H1 (cell line): ENCODE data around the gene XRN2. TPM values are rescaled to one million over a fixed set of nuclear protein-coding genes. Genes with fewer than 3 reads are reported as not detected.

Source experiments
- CTCF ChIA-PET: fragments of 300-600 bp; sonication (Branson Sonifier 250); formaldehyde crosslinking; loops from one replicate; lab custom pipeline; 2021; ENCODE audit not compliant: partially characterized antibody; lab: Charles Lee
- POLR2A ChIA-PET: fragments of 300-600 bp; sonication (Branson Sonifier 250); formaldehyde crosslinking; loops from one replicate; lab custom pipeline; 2021; ENCODE audit warnings: inconsistent platforms; ENCODE audit not compliant: partially characterized antibody; lab: Charles Lee
- DNase-seq, 2 experiments: peaks; one replicate each; pipeline versions ENCODE4 v3.0.0 to v3.0.0-alpha.2; 2010 to 2022; ENCODE audit warnings: low spot score in 2 of 2, low read depth in 1 of 2, mixed read lengths in 1 of 2
- FAIRE-seq: peaks from 2 replicates; lab custom pipeline; 2011; peaks lifted over from hg19 to GRCh38; lab: Jason Lieb, UNC
- H2AFZ ChIP-seq: 2 replicates; pipeline ENCODE4 v1.8.1; 2012; ENCODE audit warnings: low read length, inconsistent platforms
- H2AK5ac ChIP-seq: 2 replicates; pipeline ENCODE4 v1.6.1; 2013; ENCODE audit warnings: low read depth, low read length
- H2BK120ac ChIP-seq: replicated peaks from 2 replicates; pipeline ENCODE3; 2013; ENCODE audit warnings: low read depth, low read length, inconsistent platforms
- H2BK12ac ChIP-seq: 2 replicates; pipeline ENCODE4 v1.6.1; 2013; ENCODE audit warnings: low read depth, low read length
- H2BK15ac ChIP-seq: 2 replicates; pipeline ENCODE4 v1.6.1; 2013; ENCODE audit warnings: low read length
- H2BK20ac ChIP-seq: 2 replicates; pipeline ENCODE4 v1.6.1; 2013; ENCODE audit warnings: low read length
- H2BK5ac ChIP-seq: 2 replicates; pipeline ENCODE4 v1.6.1; 2013; ENCODE audit warnings: low read depth, low read length
- H3K14ac ChIP-seq: 2 replicates; pipeline ENCODE4 v1.6.1; 2013; ENCODE audit warnings: inconsistent platforms; ENCODE audit not compliant: insufficient read length
- H3K18ac ChIP-seq: 2 replicates; pipeline ENCODE4 v1.6.1; 2013; ENCODE audit warnings: low read length; ENCODE audit errors: extremely low read depth
- H3K23ac ChIP-seq: 2 replicates; pipeline ENCODE4 v1.6.1; 2013; ENCODE audit warnings: inconsistent platforms; ENCODE audit not compliant: insufficient read length
- H3K23me2 ChIP-seq: 2 replicates; pipeline ENCODE4 v1.6.1; 2013; ENCODE audit warnings: low read depth, low read length
- H3K27ac ChIP-seq: 2 replicates; pipeline ENCODE4 v1.6.1; 2011; ENCODE audit warnings: low read depth, low read length, inconsistent platforms
- H3K27me3 ChIP-seq, 4 experiments: replicated peaks in 1 of 4; 1 replicate in 1 of 4; 2 replicates in 3 of 4; pipeline versions ENCODE4 v1.6.1 to v1.8.1; 2011 to 2013; ENCODE audit warnings: low read length in 3 of 4, mild to moderate bottlenecking in 3 of 4, inconsistent platforms in 2 of 4, mixed read lengths in 2 of 4, moderate library complexity in 1 of 4; ENCODE audit not compliant: control insufficient read depth in 3 of 4, insufficient read depth in 3 of 4; ENCODE audit errors: extremely low read depth in 1 of 4
- H3K36me3 ChIP-seq, 4 experiments: 2 replicates each; pipeline versions ENCODE4 v1.6.1 to v1.8.1; 2011 to 2013; ENCODE audit warnings: mild to moderate bottlenecking in 4 of 4, low read length in 3 of 4, moderate library complexity in 2 of 4, control low read depth in 1 of 4, inconsistent platforms in 1 of 4; ENCODE audit not compliant: insufficient read depth in 4 of 4, control insufficient read depth in 2 of 4
- H3K4ac ChIP-seq: replicated peaks from 2 replicates; pipeline ENCODE3; 2013; ENCODE audit warnings: low read length, low read depth, mixed read lengths, inconsistent platforms; ENCODE audit not compliant: insufficient read length
- H3K4me1 ChIP-seq, 4 experiments: replicated peaks in 1 of 4; 1 replicate in 1 of 4; 2 replicates in 3 of 4; pipeline versions ENCODE4 v1.6.1 to v1.8.1; 2011 to 2013; ENCODE audit warnings: low read length in 3 of 4, inconsistent platforms in 2 of 4, mixed read lengths in 1 of 4; ENCODE audit not compliant: insufficient read depth in 4 of 4, control insufficient read depth in 3 of 4
- H3K4me2 ChIP-seq, 2 experiments: 2 replicates each; pipeline versions ENCODE4 v1.6.1 to v1.8.1; 2011 to 2013; ENCODE audit warnings: low read depth in 2 of 2, low read length in 2 of 2, control low read depth in 1 of 2, inconsistent platforms in 1 of 2, mild to moderate bottlenecking in 1 of 2; ENCODE audit not compliant: insufficient read depth in 1 of 2
- H3K4me3 ChIP-seq, 4 experiments: fragments of 200-600, 300-600 bp in 1 of 4; sonication (generic), shearing (Covaris generic), sonication (Bioruptor Twin) in 1 of 4; 2 replicates each; pipeline versions ENCODE4 v1.5.1 to v1.8.1; 2011 to 2016; ENCODE audit warnings: low read length in 4 of 4, low read depth in 3 of 4, control low read depth in 2 of 4, inconsistent platforms in 2 of 4, mild to moderate bottlenecking in 2 of 4, mixed read lengths in 1 of 4, moderate library complexity in 1 of 4; ENCODE audit not compliant: insufficient read depth in 2 of 4; ENCODE audit errors: extremely low read depth in 1 of 4
- H3K56ac ChIP-seq: replicated peaks from 2 replicates; pipeline ENCODE3; 2013; ENCODE audit warnings: low read depth, mild to moderate bottlenecking, mixed read lengths, low read length, inconsistent platforms; ENCODE audit not compliant: insufficient read length
- H3K79me1 ChIP-seq: 2 replicates; pipeline ENCODE4 v1.6.1; 2013; ENCODE audit warnings: low read depth, low read length, control low read depth
- H3K79me2 ChIP-seq, 2 experiments: 2 replicates each; pipeline versions ENCODE4 v1.6.1 to v1.8.1; 2012 to 2013; ENCODE audit warnings: low read length in 2 of 2, mild to moderate bottlenecking in 2 of 2, inconsistent platforms in 1 of 2; ENCODE audit not compliant: insufficient read depth in 2 of 2, control insufficient read depth in 1 of 2
- H3K9ac ChIP-seq, 4 experiments: replicated peaks in 1 of 4; 1 replicate in 1 of 4; 2 replicates in 3 of 4; pipeline versions ENCODE4 v1.6.1 to v1.8.1; 2011 to 2013; ENCODE audit warnings: low read depth in 3 of 4, low read length in 3 of 4, control low read depth in 2 of 4, mild to moderate bottlenecking in 2 of 4, moderate library complexity in 2 of 4, inconsistent platforms in 1 of 4; ENCODE audit errors: extremely low read depth in 1 of 4
- H3K9me3 ChIP-seq, 2 experiments: 2 replicates each; pipeline versions ENCODE4 v1.6.1 to v1.8.1; 2012 to 2013; ENCODE audit warnings: mild to moderate bottlenecking in 2 of 2, moderate library complexity in 2 of 2, control low read depth in 1 of 2, inconsistent platforms in 1 of 2, low read depth in 1 of 2, low read length in 1 of 2, mixed read lengths in 1 of 2; ENCODE audit not compliant: insufficient read depth in 2 of 2
- H4K20me1 ChIP-seq, 2 experiments: replicated peaks in 1 of 2; 2 replicates each; pipeline versions ENCODE3 to v1.8.1; 2011 to 2013; ENCODE audit warnings: inconsistent platforms in 2 of 2, low read length in 2 of 2, mild to moderate bottlenecking in 1 of 2; ENCODE audit not compliant: insufficient read depth in 2 of 2, control insufficient read depth in 1 of 2
- H4K5ac ChIP-seq: 2 replicates; pipeline ENCODE4 v1.6.1; 2013; ENCODE audit warnings: low read length, low read depth, mixed read lengths, inconsistent platforms; ENCODE audit not compliant: insufficient read length
- H4K8ac ChIP-seq: 2 replicates; pipeline ENCODE4 v1.8.0; 2013; ENCODE audit warnings: mild to moderate bottlenecking, moderate library complexity, low read length, inconsistent platforms; ENCODE audit not compliant: insufficient read depth; ENCODE audit errors: extremely low read depth
- H4K91ac ChIP-seq: replicated peaks from 2 replicates; pipeline ENCODE3; 2013; ENCODE audit warnings: low read length, mixed read lengths, inconsistent platforms; ENCODE audit not compliant: insufficient read length
- CHD1 ChIP-seq: IDR thresholded peaks from 2 replicates; pipeline ENCODE4 v1.6.1; 2012; ENCODE audit warnings: low read depth, low read length, improper control_type of control experiment
- GABPA ChIP-seq: IDR thresholded peaks from 2 replicates; pipeline ENCODE4 v1.6.1; 2011; ENCODE audit warnings: mild to moderate bottlenecking, low read length, moderate library complexity, borderline replicate concordance; ENCODE audit not compliant: insufficient read depth
- GTF2F1 ChIP-seq: IDR thresholded peaks from 2 replicates; pipeline ENCODE4 v1.6.1; 2012; ENCODE audit warnings: low read depth, low read length, improper control_type of control experiment, borderline replicate concordance
- HDAC2 ChIP-seq, 2 experiments: fragments of 300-600 bp in 1 of 2; sonication (generic) in 1 of 2; IDR thresholded peaks; 2 replicates each; pipeline ENCODE4 v1.6.1; 2011 to 2012; ENCODE audit warnings: low read depth in 2 of 2, low read length in 2 of 2, mild to moderate bottlenecking in 2 of 2, moderate library complexity in 2 of 2, borderline replicate concordance in 1 of 2, inconsistent platforms in 1 of 2
- POLR2A ChIP-seq, 2 experiments: IDR thresholded peaks; 1 replicate in 1 of 2; 2 replicates in 1 of 2; pipeline ENCODE4 v1.6.1; 2011; ENCODE audit warnings: low read depth in 2 of 2, low read length in 2 of 2, mild to moderate bottlenecking in 2 of 2; ENCODE audit errors: control extremely low read depth in 1 of 2
- RAD21 ChIP-seq, 2 experiments: IDR thresholded peaks in 1 of 2; conservative IDR thresholded peaks in 1 of 2; 2 replicates each; pipeline ENCODE4 v1.6.1; 2011; ENCODE audit warnings: low read depth in 2 of 2, low read length in 2 of 2, improper control_type of control experiment in 1 of 2, inconsistent platforms in 1 of 2, mild to moderate bottlenecking in 1 of 2, moderate library complexity in 1 of 2
- SIN3A ChIP-seq, 2 experiments: IDR thresholded peaks in 1 of 2; conservative IDR thresholded peaks in 1 of 2; 2 replicates each; pipeline ENCODE4 v1.6.1; 2011 to 2012; ENCODE audit warnings: low read length in 2 of 2, improper control_type of control experiment in 1 of 2, low read depth in 1 of 2, mild to moderate bottlenecking in 1 of 2
- TBP ChIP-seq: IDR thresholded peaks from 2 replicates; pipeline ENCODE4 v1.6.1; 2011; ENCODE audit warnings: low read depth, low read length, improper control_type of control experiment
- TEAD4 ChIP-seq: IDR thresholded peaks from 2 replicates; pipeline ENCODE4 v1.6.1; 2012; ENCODE audit warnings: low read depth, low read length, inconsistent platforms, mixed read lengths
- WGBS, 2 experiments: shearing (Covaris generic) in 1 of 2; methylation state at CpG; one replicate each; pipeline versions ENCODE4 v1.1.6 to v1.1.7; 2013 to 2015; ENCODE audit warnings: low lambda C conversion rate in 2 of 2, mixed read lengths in 2 of 2, inconsistent platforms in 1 of 2, low coverage in 1 of 2, missing lambda C conversion rate in 1 of 2; ENCODE audit not compliant: insufficient replicate concordance in 2 of 2, insufficient coverage in 1 of 2, insufficient read length in 1 of 2; ENCODE audit errors: extremely low coverage in 1 of 2, missing lambda C conversion rate in 1 of 2; 5-methylcytosine and 5-hydroxymethylcytosine counted together
- polyA plus RNA-seq, 7 experiments: library from polyadenylated mRNA; depleted of rRNA in 3 of 7; stranded (reverse) in 5 of 7; unstranded in 2 of 7; fragments of >200 nt in 5 of 7; fragments of 200-250 nt in 2 of 7; gene quantifications; 1 replicate in 5 of 7; 2 replicates in 1 of 7; 4 replicates in 1 of 7; pipeline versions ENCODE4 v1.2.1 to v1.2.3, GENCODE V29; 2011 to 2013; ENCODE audit warnings: missing spikeins in 2 of 7, mixed read lengths in 2 of 7
- total RNA-seq: library from RNA; stranded (reverse); fragmentation: NEBNext Ultra II Directional; extraction: Animal tissue kit (Norgen Biotek cat#: 25700); gene quantifications from 2 replicates; pipeline ENCODE4 v1.2.1, GENCODE V29; 2021

Gene XRN2
- total and polyA plus RNA-seq, 2 of the 8 experiments (the other 6 are each of a cell fraction or from before 2014, with no cell fraction given), result 60.3 to 139 TPM

GRCh38 chr20:21365771-21366170 is 62.6 kb downstream of the XRN2 start:
- FAIRE-seq (no peak), DNase-seq (no peak)
- H3K27me3 ChIP-seq, result no peaks in the 10 kb centered on the region
- H3K9me3 ChIP-seq, result no peaks in the 10 kb centered on the region
- no peak overlapping the region for H4K5ac ChIP-seq
- no peak overlapping the region for H3K4ac ChIP-seq
- POLR2A ChIA-PET, result no interaction called here
- H3K27ac ChIP-seq, result no peak overlapping the region
- no peak overlapping the region for H3K18ac ChIP-seq
- H3K79me1 ChIP-seq, result no peaks in the 10 kb centered on the region
- no peak overlapping the region for H4K91ac ChIP-seq
- H3K4me2 ChIP-seq, result no peak overlapping the region
- H2AK5ac ChIP-seq, result no peak overlapping the region
- H2BK120ac ChIP-seq, result no peak overlapping the region
- H3K23me2 ChIP-seq, result no peaks in the 10 kb centered on the region
- no peak overlapping the region for H2BK20ac ChIP-seq
- H3K4me3 ChIP-seq, result no peak overlapping the region
- no peak overlapping the region for H2BK5ac ChIP-seq
- H3K4me1 ChIP-seq, result no peaks in the 10 kb centered on the region
- no peak overlapping the region for H3K23ac ChIP-seq
- no peak overlapping the region for H3K14ac ChIP-seq
- H4K20me1 ChIP-seq, result peaks cover 0 to 1% of the 10 kb centered on the region in 2 experiments
- no peak overlapping the region for H4K8ac ChIP-seq
- no peak overlapping the region for H2BK12ac ChIP-seq
- 95% methylated on average over 3 of the region's 3 CpGs; no CpG with 5 or more reads in 1 of the 2 experiments for WGBS, 2 experiments
- H3K9ac ChIP-seq, result no peak overlapping the region
- CTCF ChIA-PET, result interaction anchor here (2.4 kb wide), 1 partner anchor 130 kb away, joined by 7 read pairs; no protein-coding TSS in a partner anchor
- no peak overlapping the region for H2BK15ac ChIP-seq
- peaks cover 5 to 55% (median 27%) of the 10 kb centered on the region in 4 experiments; a peak in 7 of 8 replicates for H3K36me3 ChIP-seq
- H2AFZ ChIP-seq, result no peak overlapping the region
- H3K56ac ChIP-seq, result no peak overlapping the region
- H3K79me2 ChIP-seq, result peaks cover 0 to 15% of the 10 kb centered on the region in 2 experiments; a peak in 2 of 4 replicates
- TF ChIP-seq SIN3A (conservative IDR thresholded peaks at IDR 0.05 in 1 of 2, IDR thresholded peaks at IDR 0.05 in 1 of 2; ENCODE audit: low read depth in 1 of 2, low read length in 2 of 2) (no peak), HDAC2 (IDR thresholded peaks at IDR 0.05; ENCODE audit: borderline replicate concordance in 1 of 2, low read depth in 2 of 2, low read length in 2 of 2) (no peak), GABPA (no peak), CHD1 (no peak), RAD21 (IDR thresholded peaks at IDR 0.05 in 1 of 2, conservative IDR thresholded peaks at IDR 0.05 in 1 of 2; ENCODE audit: low read depth in 2 of 2, low read length in 2 of 2) (no peak), POLR2A (IDR thresholded peaks at IDR 0.05; ENCODE audit: control extremely low read depth in 1 of 2, low read depth in 2 of 2, low read length in 2 of 2) (no peak), GTF2F1 (no peak), TBP (no peak), TEAD4 (no peak)
